Glomerular visceral epithelial cell (primary cell): ENCODE data around the gene SFRP2.

ENCODE experiments used
- DNase-seq: peaks from one replicate; pipeline ENCODE4 v3.0.0-alpha.2; 2016; ENCODE audit errors: extremely low spot score

Gene SFRP2

GRCh38 chr4:153794006-153794405 is 5.1 kb upstream of the SFRP2 start:
- DNase-seq = no peak

- DNase-seq = no peak
Measured at GRCh38 chr4:153792618-153793247, 3.9 kb upstream of the SFRP2 start.

- DNase-seq = peak; percentile 65
Measured at GRCh38 chr4:153791746-153792617, 3.1 kb upstream of the SFRP2 start.

- peak; percentile 37 for DNase-seq
Measured at GRCh38 chr4:153790962-153791551, 2.2 kb upstream of the SFRP2 start.

- no peak for DNase-seq
Measured at GRCh38 chr4:153790500-153790865, 1.6 kb upstream of the SFRP2 start.

GRCh38 chr4:153789741-153790499 is 1.0 kb upstream of the SFRP2 start:
- no peak for DNase-seq

GRCh38 chr4:153788051-153788412 is 851 bp downstream of the SFRP2 start:
- no peak for DNase-seq

- no peak for DNase-seq
Measured at GRCh38 chr4:153787575-153787974, 1.3 kb downstream of the SFRP2 start.

GRCh38 chr4:153787061-153787560 is 1.8 kb downstream of the SFRP2 start:
- no peak for DNase-seq

GRCh38 chr4:153785910-153786721 is 2.8 kb downstream of the SFRP2 start:
- DNase-seq = peak; percentile 43

- DNase-seq = no peak
Measured at GRCh38 chr4:153784166-153784699, 4.7 kb downstream of the SFRP2 start.

- no peak for DNase-seq
Measured at GRCh38 chr4:153782581-153782980, 6.3 kb downstream of the SFRP2 start.

- no peak for DNase-seq
Measured at GRCh38 chr4:153781717-153782416, 7.0 kb downstream of the SFRP2 start.

GRCh38 chr4:153781280-153781679 is 7.6 kb downstream of the SFRP2 start:
- no peak for DNase-seq

- DNase-seq = no peak
Measured at GRCh38 chr4:153780876-153781275, 8.0 kb downstream of the SFRP2 start.

GRCh38 chr4:153780221-153780620 is 8.7 kb downstream of the SFRP2 start:
- no peak for DNase-seq

- DNase-seq = no peak
Measured at GRCh38 chr4:153778383-153778782, 10.5 kb downstream of the SFRP2 start.

- no peak for DNase-seq
Measured at GRCh38 chr4:153777421-153777820, 11.5 kb downstream of the SFRP2 start.

- no peak for DNase-seq
Measured at GRCh38 chr4:153776601-153777000, 12.3 kb downstream of the SFRP2 start.

- DNase-seq = no peak
Measured at GRCh38 chr4:153773236-153773690, 15.6 kb downstream of the SFRP2 start.
